GM19397 (cell line): Measurements from ENCODE around the gene CCNG2.

Experiments
- ATAC-seq: cut with Tn5 transposase; IDR thresholded peaks from one replicate; pipeline ENCODE4 v1.9.1; 2021; ENCODE audit warnings: mild to moderate bottlenecking, moderate library complexity; ENCODE audit not compliant: unreplicated experiment

Gene CCNG2

GRCh38 chr4:77174426-77174825, 17.4 kb downstream of the CCNG2 start:
- ATAC-seq = no peak

GRCh38 chr4:77175201-77175611, 18.2 kb downstream of the CCNG2 start:
- no peak for ATAC-seq

GRCh38 chr4:77176640-77177039, 19.6 kb downstream of the CCNG2 start:
- no peak for ATAC-seq

DNA sequence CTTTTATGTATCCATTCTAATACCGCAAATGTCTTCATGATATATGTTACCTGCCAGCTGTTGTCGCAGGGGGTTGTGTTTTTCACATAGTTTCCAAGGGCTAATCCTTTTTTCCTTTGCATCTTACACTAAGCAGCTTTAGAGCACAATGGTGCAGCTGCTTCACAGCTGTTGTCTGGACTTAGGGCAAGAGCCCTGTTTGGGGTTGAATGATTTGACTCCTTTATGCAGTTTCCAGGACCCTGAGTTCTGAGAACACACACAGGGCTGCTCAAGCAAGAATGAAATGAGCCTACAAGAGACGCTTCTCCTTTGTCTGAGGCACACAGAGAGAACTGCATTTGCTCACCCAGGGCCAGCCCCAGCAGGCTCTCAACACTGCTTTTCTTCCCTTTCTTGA, 20.2 kb downstream of the CCNG2 start:
- ATAC-seq = no peak

- ATAC-seq = no peak
These were observed 21.6 kb downstream of the CCNG2 start for GRCh38 chr4:77178560-77178959.

- ATAC-seq = no peak
These were observed 22.5 kb downstream of the CCNG2 start for GRCh38 chr4:77179519-77179918.

- ATAC-seq = no peak
These were observed 24.7 kb downstream of the CCNG2 start for GRCh38 chr4:77181720-77182119.

DNA sequence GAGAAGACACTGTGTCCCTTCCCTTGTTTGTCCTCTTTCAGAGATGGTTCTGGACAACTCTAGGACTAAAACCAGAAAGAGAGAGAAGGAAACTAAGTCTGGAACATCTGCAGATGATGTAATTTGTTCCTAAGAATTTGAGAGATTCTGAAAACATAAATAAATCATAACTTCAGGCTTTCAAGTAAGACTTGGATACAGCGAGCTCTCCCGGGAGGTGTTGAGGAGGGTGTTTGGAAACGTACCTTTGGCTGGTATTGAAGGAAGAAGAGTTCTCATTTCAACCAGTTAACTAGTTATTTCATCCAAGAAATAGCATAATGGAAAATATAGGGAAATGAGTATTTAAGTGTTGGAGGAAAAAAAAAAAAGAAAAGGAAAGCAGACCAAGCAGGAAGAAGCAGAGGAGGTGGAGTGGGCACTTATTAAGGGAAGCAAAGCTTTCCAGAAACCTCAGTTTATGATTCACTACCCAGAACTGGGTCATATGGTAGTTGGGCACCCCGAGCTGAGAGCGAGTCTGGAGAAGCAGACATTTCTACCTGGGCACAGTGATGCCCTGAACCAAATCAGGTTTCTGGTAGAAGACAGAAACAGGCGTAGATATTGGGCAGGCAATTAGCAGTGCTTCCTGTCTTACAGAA, 26.9 kb downstream of the CCNG2 start:
- ATAC-seq = no peak

DNA sequence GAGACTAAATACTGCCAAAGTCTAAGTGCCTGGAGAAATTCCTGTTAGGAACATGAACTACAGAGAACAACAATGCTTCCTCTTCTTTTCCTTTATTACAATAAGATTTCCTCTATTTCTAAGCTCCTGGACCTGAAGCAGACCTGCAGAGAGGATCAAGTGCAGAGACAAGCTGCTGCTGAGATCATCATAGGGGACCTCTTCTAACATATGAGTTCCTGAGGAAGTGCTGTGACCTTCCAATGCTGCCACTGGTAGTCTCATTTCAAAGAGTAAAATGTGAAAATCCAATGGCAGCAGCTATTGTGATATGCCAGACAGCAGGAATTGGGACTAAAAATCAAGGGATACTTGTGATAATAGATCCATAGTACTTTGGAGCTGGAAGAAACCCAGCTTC, 28.0 kb downstream of the CCNG2 start:
- no peak for ATAC-seq

- ATAC-seq = no peak
These were observed 28.7 kb downstream of the CCNG2 start for GRCh38 chr4:77185686-77186085.

DNA sequence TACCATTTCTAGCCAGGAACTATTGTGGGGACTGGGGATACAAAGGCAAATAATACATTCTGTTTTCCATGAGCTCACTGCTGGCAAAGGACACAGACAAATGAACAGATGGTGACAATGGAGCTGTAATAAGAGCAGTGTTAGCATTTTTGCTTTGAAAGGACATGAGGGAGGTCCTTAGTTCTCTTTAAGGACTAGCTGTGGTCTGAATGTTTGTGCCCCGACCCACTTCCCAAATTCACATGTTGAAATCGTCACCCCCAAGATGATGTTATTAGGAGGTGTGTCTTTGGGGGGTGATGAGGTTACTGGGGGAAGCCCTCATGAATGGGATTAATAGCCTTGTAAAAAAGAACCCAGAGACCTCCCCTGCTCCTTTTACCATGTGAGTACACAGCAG, 30.3 kb downstream of the CCNG2 start:
- no peak for ATAC-seq

- ATAC-seq = no peak
These were observed 31.7 kb downstream of the CCNG2 start for GRCh38 chr4:77188498-77189220.

GRCh38 chr4:77189412-77189811, 32.4 kb downstream of the CCNG2 start:
- no peak for ATAC-seq

DNA sequence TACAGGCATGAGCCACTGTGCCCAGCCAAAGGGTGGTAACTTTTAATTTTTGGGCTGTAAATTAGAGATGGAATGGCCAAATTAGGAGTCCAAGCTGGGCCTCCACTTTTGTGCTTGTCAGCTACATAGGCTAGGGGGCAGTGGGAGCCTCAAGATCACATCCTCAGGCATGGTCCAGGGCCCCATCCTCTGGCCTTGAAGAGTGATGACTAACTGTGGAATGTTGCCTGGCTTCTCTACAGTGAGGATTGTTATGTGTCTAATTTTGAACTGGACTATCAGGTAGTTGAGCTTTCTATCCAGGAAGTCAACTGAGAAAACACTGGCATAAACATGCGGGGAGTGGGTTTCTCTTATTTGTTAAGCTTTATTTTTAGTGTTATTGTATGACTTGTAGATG, 33.0 kb downstream of the CCNG2 start:
- no peak for ATAC-seq

DNA sequence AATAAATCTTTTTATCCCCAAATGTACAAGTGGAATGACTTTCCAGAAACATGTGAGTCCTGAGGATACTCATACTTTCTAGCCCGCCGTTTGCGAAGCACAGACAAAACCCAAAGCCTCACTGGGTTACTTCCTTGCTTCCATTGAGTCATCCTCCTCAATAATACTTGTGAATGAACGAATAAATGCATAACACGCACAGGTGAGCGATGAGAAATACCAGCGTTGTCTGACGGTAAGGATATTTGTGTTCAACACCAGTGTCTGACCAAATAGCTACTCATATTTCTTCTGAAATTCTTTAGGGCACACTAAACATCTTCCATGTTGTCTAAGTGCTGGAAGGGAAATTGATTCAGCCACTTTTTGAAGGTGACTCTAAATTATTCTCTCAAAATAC, 36.0 kb downstream of the CCNG2 start:
- no peak for ATAC-seq

- peak; percentile 89 for ATAC-seq
These were observed 36.6 kb downstream of the CCNG2 start for GRCh38 chr4:77193511-77194102.

- ATAC-seq = no peak
These were observed 37.4 kb downstream of the CCNG2 start for GRCh38 chr4:77194366-77194765.

GRCh38 chr4:77194989-77195388, 38.0 kb downstream of the CCNG2 start:
- no peak for ATAC-seq

- no peak for ATAC-seq
These were observed 39.9 kb downstream of the CCNG2 start for GRCh38 chr4:77196866-77197265.

GRCh38 chr4:77197361-77197760, 40.4 kb downstream of the CCNG2 start:
- ATAC-seq = no peak

GRCh38 chr4:77197831-77198230, 40.8 kb downstream of the CCNG2 start:
- no peak for ATAC-seq

DNA sequence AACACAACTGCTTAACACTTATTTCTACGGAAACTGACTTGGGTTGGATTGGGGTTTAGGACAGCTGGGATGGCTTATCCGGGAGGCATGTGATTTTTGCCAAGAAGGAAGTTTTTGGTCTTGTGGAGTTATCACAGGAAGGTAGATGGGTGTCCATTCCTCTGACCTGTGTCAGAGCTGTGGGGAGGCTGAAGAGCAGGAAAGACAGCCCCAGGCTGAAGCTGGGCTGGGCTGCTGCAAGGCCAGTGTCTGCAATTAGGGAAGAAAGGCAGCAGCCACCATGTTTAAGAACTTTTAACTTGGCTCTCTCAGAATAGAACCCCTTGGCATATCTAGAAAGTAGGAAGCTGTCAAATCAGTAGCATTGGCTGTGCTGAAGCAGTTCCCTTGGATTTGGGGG, 42.3 kb downstream of the CCNG2 start:
- no peak for ATAC-seq
